GM12864 (cell line): Measurements from ENCODE around the gene FBL.

Experiments used
- DNase-seq: peaks from one replicate; pipeline ENCODE4 v3.0.0-alpha.2; 2011; ENCODE audit warnings: low read depth
- H3K4me3 ChIP-seq: 2 replicates; pipeline ENCODE4 v1.5.1; 2011; ENCODE audit warnings: mild to moderate bottlenecking, low read depth, low read length, control low read depth
- CTCF ChIP-seq: IDR thresholded peaks from 2 replicates; pipeline ENCODE4 v1.5.1; 2011; ENCODE audit warnings: low read depth, mild to moderate bottlenecking, moderate library complexity, low read length, control low read depth, inconsistent platforms; ENCODE audit errors: missing control alignments

FBL gene

GRCh38 chr19:39865186-39865585, 19.0 kb upstream of the FBL start:
- DNase-seq: no peak
- TF ChIP-seq CTCF: no peak
- H3K4me3 ChIP-seq: no peak overlapping the region

- no peak for DNase-seq
- H3K4me3 ChIP-seq: no peak overlapping the region
- no peak for TF ChIP-seq CTCF
Observed at GRCh38 chr19:39864118-39864517, 17.9 kb upstream of the FBL start.

GRCh38 chr19:39858541-39858940, 12.4 kb upstream of the FBL start:
- DNase-seq: no peak
- H3K4me3 ChIP-seq: no peak overlapping the region
- TF ChIP-seq CTCF: no peak

GRCh38 chr19:39852882-39853281, 6.7 kb upstream of the FBL start:
- no peak for DNase-seq
- H3K4me3 ChIP-seq: no peak overlapping the region
- TF ChIP-seq CTCF: no peak

GRCh38 chr19:39850892-39851291, 4.7 kb upstream of the FBL start:
- H3K4me3 ChIP-seq: no peak overlapping the region
- DNase-seq: no peak
- no peak for TF ChIP-seq CTCF

GRCh38 chr19:39848392-39848791, 2.2 kb upstream of the FBL start:
- H3K4me3 ChIP-seq: no peak overlapping the region
- DNase-seq: no peak
- no peak for TF ChIP-seq CTCF

GRCh38 chr19:39847525-39847924, 1.3 kb upstream of the FBL start:
- DNase-seq: no peak
- no peak for TF ChIP-seq CTCF
- H3K4me3 ChIP-seq: no peak overlapping the region
